Measurements from ENCODE around the gene AKAP8. TPM values are rescaled to one million over a fixed set of nuclear protein-coding genes. Genes with fewer than 3 reads are reported as not detected.

Gene AKAP8
- total RNA-seq, 4 donors from 2014 or later: 20.1 to 32.9 (median 29.1) TPM

- TF ChIP-seq CTCF (IDR thresholded peaks at IDR 0.05; ENCODE audit: low read depth): no peak
Measured at GRCh38 chr19:15331419-15332310, 47.9 kb downstream of the AKAP8 start.

GRCh38 chr19:15330801-15331418, 48.7 kb downstream of the AKAP8 start:
- no peak for TF ChIP-seq CTCF (IDR thresholded peaks at IDR 0.05; ENCODE audit: low read depth)

GRCh38 chr19:15328312-15328711, 51.3 kb downstream of the AKAP8 start:
- no peak for TF ChIP-seq CTCF (IDR thresholded peaks at IDR 0.05; ENCODE audit: low read depth)

GRCh38 chr19:15324791-15325519, 54.6 kb downstream of the AKAP8 start:
- no peak for TF ChIP-seq CTCF (IDR thresholded peaks at IDR 0.05; ENCODE audit: low read depth)

- no peak for TF ChIP-seq CTCF (IDR thresholded peaks at IDR 0.05; ENCODE audit: low read depth)
Measured at GRCh38 chr19:15323496-15324235, 55.9 kb downstream of the AKAP8 start.

- TF ChIP-seq CTCF (IDR thresholded peaks at IDR 0.05; ENCODE audit: low read depth): no peak
Measured at GRCh38 chr19:15321739-15322138, 57.8 kb downstream of the AKAP8 start.
